ENCODE measurements around the gene KLHL36.
A peak's percentile ranks its signal among the peaks of the same experiment; 100 is the strongest.

KLHL36 gene

GRCh38 chr16:84699712-84700445, 51.6 kb downstream of the KLHL36 start, which contains the start of gene USP10:
Gene USP10, plus strand, starts transcription at chr16:84700000. Its CDS starts 91 bp downstream, at chr16:84700091.
- peak; percentile 87 to 90 for DNase-seq

GRCh38 chr16:84700446-84701300, 52.4 kb downstream of the KLHL36 start:
- DNase-seq, result peak; percentile 9 to 57

GRCh38 chr16:84703681-84704080, 55.4 kb downstream of the KLHL36 start:
- DNase-seq, result no peak

- no peak for DNase-seq
These were observed 55.9 kb downstream of the KLHL36 start for GRCh38 chr16:84704253-84704652.

- no peak for DNase-seq
These were observed 58.5 kb downstream of the KLHL36 start for GRCh38 chr16:84706856-84707255.

- DNase-seq, result no peak
These were observed 61.3 kb downstream of the KLHL36 start for GRCh38 chr16:84709609-84710008.

GRCh38 chr16:84710686-84711085, 62.4 kb downstream of the KLHL36 start:
- no peak for DNase-seq

Data from CD4-positive, alpha-beta T cell treated with Interferon alpha-2 for 1 hour (primary cell).